Measurements from ENCODE around the gene HSD17B14. TPM values are rescaled to one million over a fixed set of nuclear protein-coding genes. Genes with fewer than 3 reads are reported as not detected.
A peak's percentile ranks its signal among the peaks of the same experiment; 100 is the strongest.

HSD17B14 gene
- total and polyA plus RNA-seq, 9 of the 15 experiments (the other 6 are each of a cell fraction or from before 2014, with no cell fraction given) = 0.16 TPM; not detected in 8

DNA sequence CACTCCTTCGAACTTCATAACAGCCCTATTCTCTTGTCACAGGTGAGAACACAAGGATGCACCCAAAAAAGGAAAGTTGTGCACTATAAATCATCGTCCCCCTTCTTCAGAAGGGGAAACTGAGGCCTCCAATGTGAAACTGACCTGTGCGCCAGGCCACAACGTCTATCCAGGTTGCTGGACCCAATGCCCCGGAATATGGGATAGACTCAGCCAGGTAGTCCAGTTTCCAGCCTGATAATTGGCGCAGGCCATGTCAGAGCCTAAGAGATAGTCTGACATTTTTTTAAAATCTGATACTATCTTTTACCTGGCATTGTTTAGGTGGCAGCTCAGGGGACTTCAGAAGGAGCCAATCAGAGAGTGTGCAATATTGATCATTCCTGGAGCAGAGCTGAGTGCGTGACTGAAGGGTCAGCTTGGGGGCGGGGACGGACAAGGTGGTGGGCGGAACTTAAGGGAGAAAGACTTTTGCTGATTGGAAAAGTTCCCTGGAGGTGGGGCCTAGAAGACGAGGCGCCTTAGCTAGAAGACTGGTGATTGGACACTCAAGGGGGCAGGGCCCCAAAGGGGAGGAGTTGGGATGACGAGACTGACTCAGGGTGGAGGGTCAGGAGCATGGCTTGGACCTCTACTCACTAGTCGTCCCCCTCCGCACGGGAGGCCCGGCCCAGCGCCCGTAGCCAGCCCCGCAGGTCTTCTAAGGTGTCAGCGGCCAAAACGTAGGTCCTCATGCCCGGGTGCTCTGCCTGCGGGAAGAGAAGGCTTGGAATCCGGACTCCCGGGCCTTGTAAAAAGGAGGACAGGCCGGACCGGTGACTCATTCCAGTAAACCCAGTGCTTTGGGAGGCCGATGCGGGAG, 23.7 kb upstream of the HSD17B14 start (continued):
- TF ChIP-seq FOS (IDR thresholded peaks at IDR 0.05; ENCODE audit: extremely low read depth, insufficient read length) = peak; percentile 69
- TF ChIP-seq HLTF (IDR thresholded peaks at IDR 0.05) = no peak
- TF ChIP-seq, protein P1, sequence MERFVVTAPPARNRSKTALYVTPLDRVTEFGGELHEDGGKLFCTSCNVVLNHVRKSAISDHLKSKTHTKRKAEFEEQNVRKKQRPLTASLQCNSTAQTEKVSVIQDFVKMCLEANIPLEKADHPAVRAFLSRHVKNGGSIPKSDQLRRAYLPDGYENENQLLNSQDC (CRISPR knock-in tag; IDR thresholded peaks at IDR 0.05) = no peak
- no peak for TF ChIP-seq SPI1 (IDR thresholded peaks at IDR 0.05; ENCODE audit: borderline replicate concordance, low read depth, low read length)
- TF ChIP-seq POLR2H (tag; IDR thresholded peaks at IDR 0.05; ENCODE audit: low read depth) = no peak
- TF ChIP-seq BRCA1 (IDR thresholded peaks at IDR 0.05) = no peak
- TF ChIP-seq BRCA1 (CRISPR knock-in tag; IDR thresholded peaks at IDR 0.05) = no peak
- no peak for TF ChIP-seq TEAD2 (tag; IDR thresholded peaks at IDR 0.05)

DNA sequence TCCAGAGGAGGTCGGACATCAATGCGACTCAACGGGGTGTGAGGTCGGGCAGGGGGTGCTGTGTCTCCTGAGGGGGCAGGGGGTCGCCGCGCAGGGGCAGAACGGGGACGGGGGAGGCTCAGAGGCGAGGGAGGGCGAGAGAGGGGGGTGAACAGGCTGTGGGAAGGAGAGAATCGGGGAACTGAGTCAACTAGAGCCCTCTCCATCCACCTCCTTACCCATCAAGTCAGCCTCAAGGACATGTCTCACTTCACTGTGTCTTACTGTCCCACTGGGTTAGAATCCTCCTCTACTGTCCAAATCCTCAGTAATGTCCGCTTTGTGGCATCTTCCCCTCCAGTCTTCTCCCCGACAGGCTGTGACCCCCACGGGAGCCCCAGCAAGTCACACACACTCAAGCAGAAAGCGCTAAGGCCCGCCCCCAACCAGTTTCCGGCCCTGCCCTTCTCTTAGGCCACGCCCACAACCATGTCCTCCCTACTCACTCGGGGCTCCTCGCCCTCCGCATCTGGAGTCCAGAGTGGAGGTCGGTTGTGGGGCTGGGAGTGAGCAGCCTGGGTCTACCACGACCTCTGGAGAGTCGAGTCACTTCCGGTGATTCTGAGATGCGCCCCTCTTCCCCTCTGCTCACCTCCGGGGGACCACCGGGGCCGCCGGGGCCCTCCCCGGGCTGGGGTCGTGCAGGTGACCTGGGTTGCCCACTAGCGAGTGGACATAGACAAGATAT, 22.9 kb upstream of the HSD17B14 start:
- intact Hi-C loops (cut with micrococcal nuclease) (no loop called here), in situ Hi-C loops (cut with MboI) (no loop called here)
- H3K27ac ChIP-seq (ENCODE audit: extremely low read depth, low read depth, low read length) = peak overlapping the region; percentile 81
- ChIA-PET CTCF (ENCODE audit: low intra/inter-chr PET ratio) (no interaction called here), POLR2A (interaction anchor here (0.6 to 5.2 kb wide), 8 partner anchors 8 to 825 kb away, joined by 3 to 96 read pairs (median 10); partner anchors contain the start of gene PPP1R15A)
- H4K20me1 ChIP-seq (replicated peaks; ENCODE audit: control insufficient read depth, insufficient read depth, low read length) = no peaks in the 10 kb centered on the region
- H3K4me1 ChIP-seq (replicated peaks in 1 of 2; ENCODE audit: control insufficient read depth in 2 of 2, insufficient read depth in 2 of 2, low read length in 2 of 2) = peaks cover 20 to 43% of the 10 kb centered on the region in 2 experiments
- peak overlapping the region; percentile 58 for H3K4me3 ChIP-seq
- under 1% methylated on average over 30 of the region's 34 CpGs for WGBS (ENCODE audit: insufficient coverage, low coverage, missing lambda C conversion rate)
- peaks cover 4% of the 10 kb centered on the region; the same call in 2 of the 3 replicates for H3K79me2 ChIP-seq (ENCODE audit: control insufficient read depth, insufficient read depth, low read length)
- no TSS peak for BruUV-seq (replicated peaks)
- peak; percentile 89 to 95 (median 90) for DNase-seq (ENCODE audit: extremely low read depth in 1 of 4, low spot score in 3 of 4)
- H3K9me1 ChIP-seq (ENCODE audit: control insufficient read depth, insufficient read depth, low read length) = no peaks in the 10 kb centered on the region
- no peaks in the 10 kb centered on the region for H3K9me3 ChIP-seq (replicated peaks; ENCODE audit: control insufficient read depth, insufficient read depth, low read depth, low read length)
- peak; percentile 90 for ATAC-seq
- peak overlapping the region; percentile 75 to 89 for H3K9ac ChIP-seq (ENCODE audit: insufficient read depth in 1 of 2, low read depth in 2 of 2, low read length in 2 of 2)
- no peaks in the 10 kb centered on the region; the same call in 2 of the 3 replicates for H3K36me3 ChIP-seq (ENCODE audit: control insufficient read depth, insufficient read depth, low read length)
- peak; percentile 82 for FAIRE-seq
- H3K27me3 ChIP-seq (ENCODE audit: control insufficient read depth in 2 of 2, insufficient read depth in 2 of 2, low read length in 2 of 2) = no peaks in the 10 kb centered on the region
- H3K4me2 ChIP-seq (ENCODE audit: insufficient read depth, low read length) = peak overlapping the region; percentile 96
- H2AFZ ChIP-seq (ENCODE audit: low read depth, low read length) = peak overlapping the region; percentile 89
- TF ChIP-seq ZNF668 (CRISPR knock-in tag; IDR thresholded peaks at IDR 0.05) (no peak), PHF20 (IDR thresholded peaks at IDR 0.05; ENCODE audit: partially characterized antibody) (no peak), ZNF384 (IDR thresholded peaks at IDR 0.05; ENCODE audit: low read depth, low read length) (no peak), NFIC (IDR thresholded peaks at IDR 0.05) (no peak), EP400 (IDR thresholded peaks at IDR 0.05) (no peak), EGR1 (conservative IDR thresholded peaks at IDR 0.05) (no peak), ELF4 (CRISPR knock-in tag; IDR thresholded peaks at IDR 0.05) (0 out of 2 replicates have a peak, but pooled peaks have one; percentile 12), GABPA (tag; conservative IDR thresholded peaks at IDR 0.05; ENCODE audit: low read depth) (peak; percentile 49; the same call in 1 of the 2 replicates), JUND (IDR thresholded peaks at IDR 0.05; ENCODE audit: borderline replicate concordance, low read depth, low read length) (0 out of 2 replicates have a peak, but pooled peaks have one; percentile 13), JUND (tag; IDR thresholded peaks at IDR 0.05; ENCODE audit: borderline replicate concordance, low read depth, low read length) (no peak)
- TF ChIP-seq, protein P2, sequence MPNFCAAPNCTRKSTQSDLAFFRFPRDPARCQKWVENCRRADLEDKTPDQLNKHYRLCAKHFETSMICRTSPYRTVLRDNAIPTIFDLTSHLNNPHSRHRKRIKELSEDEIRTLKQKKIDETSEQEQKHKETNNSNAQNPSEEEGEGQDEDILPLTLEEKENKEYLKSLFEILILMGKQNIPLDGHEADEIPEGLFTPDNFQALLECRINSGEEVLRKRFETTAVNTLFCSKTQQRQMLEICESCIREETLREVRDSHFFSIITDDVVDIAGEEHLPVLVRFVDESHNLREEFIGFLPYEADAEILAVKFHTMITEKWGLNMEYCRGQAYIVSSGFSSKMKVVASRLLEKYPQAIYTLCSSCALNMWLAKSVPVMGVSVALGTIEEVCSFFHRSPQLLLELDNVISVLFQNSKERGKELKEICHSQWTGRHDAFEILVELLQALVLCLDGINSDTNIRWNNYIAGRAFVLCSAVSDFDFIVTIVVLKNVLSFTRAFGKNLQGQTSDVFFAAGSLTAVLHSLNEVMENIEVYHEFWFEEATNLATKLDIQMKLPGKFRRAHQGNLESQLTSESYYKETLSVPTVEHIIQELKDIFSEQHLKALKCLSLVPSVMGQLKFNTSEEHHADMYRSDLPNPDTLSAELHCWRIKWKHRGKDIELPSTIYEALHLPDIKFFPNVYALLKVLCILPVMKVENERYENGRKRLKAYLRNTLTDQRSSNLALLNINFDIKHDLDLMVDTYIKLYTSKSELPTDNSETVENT (CRISPR knock-in tag; IDR thresholded peaks at IDR 0.05) = 0 out of 2 replicates have a peak, but pooled peaks have one; percentile 41

All from K562 (cell line).